GM19023 (cell line): Measurements from ENCODE around the gene DEUP1.
"Not testable (repeated sequence)": the region's sequence is repeated elsewhere in the genome, so short reads cannot be mapped to it uniquely, and the experiment has no call there.

Experiments used
- ATAC-seq: cut with Tn5 transposase; IDR thresholded peaks from one replicate; pipeline ENCODE4 v1.9.1; 2021; ENCODE audit warnings: mild to moderate bottlenecking, moderate library complexity; ENCODE audit not compliant: unreplicated experiment

The DEUP1 gene

DNA sequence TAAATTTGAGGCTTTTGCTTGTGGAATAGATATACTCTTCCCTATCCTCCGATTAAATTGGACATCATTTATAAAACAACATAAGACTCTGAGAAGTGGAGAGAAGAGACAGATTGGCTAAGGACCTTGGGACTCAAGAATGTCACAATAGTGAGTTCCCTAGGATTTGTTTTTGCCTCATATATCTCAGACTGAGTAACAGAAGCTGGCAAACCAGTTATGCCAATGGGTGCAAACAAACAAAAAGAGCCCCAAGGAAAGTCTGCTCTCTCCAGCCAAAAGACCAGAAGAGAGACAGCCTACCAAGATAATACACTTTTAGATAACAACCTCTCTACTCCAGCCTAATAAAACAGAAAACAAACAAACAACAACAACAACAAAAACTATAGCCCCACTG lies 28.9 kb downstream of the DEUP1 start:
- ATAC-seq: no peak

DNA sequence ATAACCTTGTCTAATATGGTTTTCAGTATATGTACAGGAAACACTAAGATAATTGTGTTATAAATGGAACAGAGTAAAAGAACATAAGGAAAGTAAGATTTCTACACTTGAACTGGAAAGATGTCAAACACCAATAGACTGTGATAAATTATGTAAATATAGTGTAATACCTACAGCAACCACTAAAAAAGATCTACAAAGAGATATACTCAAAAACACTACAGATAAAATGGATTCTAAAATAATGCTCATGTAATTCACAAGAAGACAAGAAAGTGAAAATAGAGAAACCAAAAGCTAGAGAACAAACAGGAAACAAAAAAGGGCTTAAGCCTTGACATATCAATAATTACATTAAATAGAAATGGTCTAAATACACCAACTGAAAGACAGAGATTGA lies 30.9 kb downstream of the DEUP1 start:
- no peak for ATAC-seq

- no peak for ATAC-seq
Observed at GRCh38 chr11:93368022-93368421, 37.5 kb downstream of the DEUP1 start.

GRCh38 chr11:93370260-93370659 lies 39.7 kb downstream of the DEUP1 start:
- no peak for ATAC-seq

GRCh38 chr11:93389737-93390136 lies 59.2 kb downstream of the DEUP1 start:
- ATAC-seq: no peak

- ATAC-seq: no peak
Observed at GRCh38 chr11:93392867-93393266, 62.3 kb downstream of the DEUP1 start.

- no peak for ATAC-seq
Observed at GRCh38 chr11:93393386-93393785, 62.8 kb downstream of the DEUP1 start.

DNA sequence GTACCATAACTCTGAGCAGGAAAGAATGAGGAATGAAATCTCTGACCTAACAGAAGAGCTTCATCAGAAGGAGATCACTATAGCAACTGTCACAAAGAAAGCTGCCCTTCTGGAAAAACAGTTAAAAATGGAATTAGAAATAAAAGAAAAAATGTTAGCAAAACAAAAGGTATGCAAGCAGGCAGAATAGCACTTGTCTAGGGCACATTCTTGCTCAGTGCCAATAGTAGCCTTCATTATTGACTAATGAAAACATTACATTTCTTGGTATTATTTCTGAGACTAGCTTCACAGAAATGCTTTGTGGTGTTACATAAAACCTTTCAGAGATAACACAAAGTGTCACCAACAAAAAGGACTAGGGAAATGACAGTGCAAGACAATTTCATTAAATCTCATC lies 63.9 kb downstream of the DEUP1 start:
- ATAC-seq: no peak

DNA sequence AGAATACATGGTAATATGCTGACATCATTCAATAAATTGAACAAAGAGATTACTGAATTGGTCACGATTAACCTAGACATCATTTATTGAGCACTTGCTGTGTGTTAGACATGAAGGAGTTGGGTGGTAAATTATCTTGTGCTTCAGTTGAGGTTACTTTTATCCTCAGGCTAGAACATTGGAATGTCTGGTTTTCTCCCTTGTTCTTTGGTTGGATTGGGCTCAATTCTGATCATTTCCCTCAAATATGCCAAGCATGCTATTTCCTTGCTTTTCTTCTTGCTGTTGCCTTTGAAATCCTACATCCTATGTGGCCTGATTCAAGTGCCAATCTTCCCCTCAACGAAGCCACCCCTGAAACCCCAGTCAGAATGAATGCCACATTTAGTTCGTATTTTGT lies 65.8 kb downstream of the DEUP1 start:
- no peak for ATAC-seq

- no peak for ATAC-seq
Observed at GRCh38 chr11:93403930-93404329, 73.4 kb downstream of the DEUP1 start.

DNA sequence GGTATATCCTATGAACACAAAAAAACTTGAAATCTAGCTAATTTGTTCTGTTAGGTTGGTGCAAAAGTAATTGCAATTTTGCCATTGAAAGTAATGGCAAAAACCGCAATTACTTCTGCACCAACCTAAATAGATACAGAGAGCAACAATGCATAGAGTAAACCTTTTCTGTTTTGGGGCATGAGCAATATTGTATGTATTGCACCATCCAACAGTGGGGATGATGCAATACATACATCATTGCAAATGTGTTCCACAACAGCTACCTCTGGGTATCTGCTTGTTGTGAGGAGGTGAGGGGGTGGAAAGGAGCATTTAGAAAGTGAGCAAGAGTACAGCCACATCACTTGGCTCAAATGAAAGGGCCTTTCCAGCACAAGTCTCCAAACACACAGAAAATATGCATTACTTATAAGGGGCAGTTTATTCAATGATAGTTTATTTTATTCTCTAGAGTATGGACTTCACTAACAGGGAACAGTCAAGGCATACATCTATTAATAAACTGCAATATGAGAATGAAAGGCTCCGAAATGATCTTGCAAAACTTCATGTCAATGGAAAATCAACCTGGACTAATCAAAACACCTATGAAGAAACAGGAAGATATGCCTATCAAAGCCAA lies 77.3 kb downstream of the DEUP1 start:
- ATAC-seq: no peak

DNA sequence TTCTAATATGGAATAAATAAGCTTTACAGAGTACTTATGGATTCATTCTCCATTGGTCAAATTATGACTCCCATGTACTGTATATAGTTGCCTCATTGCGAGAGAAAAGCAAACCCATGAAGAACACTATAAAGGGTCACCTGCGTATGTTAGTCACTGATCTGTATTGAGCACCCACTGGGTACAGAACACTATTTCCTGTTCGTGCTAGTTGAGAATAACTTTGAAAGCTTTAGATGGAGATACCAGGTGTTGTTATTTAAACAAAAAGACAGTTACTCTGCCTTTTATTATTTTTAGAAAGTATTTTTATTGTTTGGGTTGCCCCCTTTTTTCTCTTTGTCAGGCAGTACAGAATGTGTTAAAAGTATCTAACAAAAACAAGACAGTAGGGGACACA lies 79.9 kb downstream of the DEUP1 start:
- ATAC-seq: no peak

DNA sequence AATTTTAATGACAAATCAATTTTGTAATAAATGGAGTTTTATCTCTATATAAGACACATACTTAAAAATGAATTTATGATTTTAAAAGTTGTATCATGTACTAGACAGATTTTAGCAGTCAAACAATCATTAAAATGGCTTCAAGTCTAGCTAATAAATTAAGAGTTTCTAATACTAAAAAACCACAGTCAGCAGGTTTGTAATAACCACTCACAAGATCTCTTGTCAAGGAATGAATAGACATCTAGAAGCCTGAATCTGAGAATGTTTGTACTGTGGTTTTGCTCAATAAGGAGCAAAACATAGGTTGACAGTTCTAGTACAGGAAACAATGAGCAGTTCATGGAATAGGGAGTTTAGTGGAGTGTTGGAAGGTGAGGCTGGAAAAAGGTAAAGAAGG lies 81.2 kb downstream of the DEUP1 start:
- no peak for ATAC-seq

DNA sequence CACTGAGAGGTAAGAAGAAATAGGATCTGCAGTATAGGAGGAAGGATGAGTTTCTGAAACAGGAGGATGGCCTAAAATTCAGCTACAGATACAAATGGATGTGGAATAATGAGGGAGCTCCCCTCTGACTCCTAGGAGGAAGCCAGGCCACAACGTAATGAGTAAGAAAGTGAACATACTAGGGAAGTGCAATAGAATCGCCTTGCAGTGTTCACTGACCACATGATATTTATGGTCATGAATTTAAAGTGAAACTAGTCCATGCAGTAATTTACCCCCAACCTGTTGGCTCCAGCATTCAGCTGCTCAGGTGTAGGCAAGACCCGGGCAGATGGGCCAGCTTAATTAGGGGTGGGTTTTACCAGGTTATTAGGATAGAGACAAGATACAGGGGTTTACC lies 101.7 kb downstream of the DEUP1 start:
- no peak for ATAC-seq

GRCh38 chr11:93443232-93443631 lies 112.7 kb downstream of the DEUP1 start:
- ATAC-seq: not testable (repeated sequence)

DNA sequence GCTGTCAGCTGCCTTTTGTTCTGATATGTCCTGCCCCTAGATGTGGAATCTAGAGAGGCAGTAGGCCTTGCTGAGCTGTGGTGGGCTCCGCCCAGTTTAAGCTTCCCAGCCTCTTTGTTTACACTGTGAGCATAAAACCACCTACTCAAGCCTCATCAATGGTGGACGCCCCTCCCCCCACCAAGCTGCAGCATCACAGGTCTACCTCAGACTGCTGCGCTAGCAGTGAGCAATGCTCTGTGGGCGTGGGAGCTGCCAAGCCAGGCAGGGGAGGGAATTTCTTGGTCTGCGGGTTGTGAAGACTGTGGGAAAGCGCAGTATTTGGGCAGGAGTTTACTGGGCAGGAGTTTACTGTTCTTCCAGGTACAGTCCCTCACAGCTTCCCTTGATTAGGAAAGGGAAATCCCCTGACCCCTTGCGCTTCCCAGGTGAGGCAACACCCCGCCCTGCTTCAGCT lies 114.1 kb downstream of the DEUP1 start:
- no peak for ATAC-seq

DNA sequence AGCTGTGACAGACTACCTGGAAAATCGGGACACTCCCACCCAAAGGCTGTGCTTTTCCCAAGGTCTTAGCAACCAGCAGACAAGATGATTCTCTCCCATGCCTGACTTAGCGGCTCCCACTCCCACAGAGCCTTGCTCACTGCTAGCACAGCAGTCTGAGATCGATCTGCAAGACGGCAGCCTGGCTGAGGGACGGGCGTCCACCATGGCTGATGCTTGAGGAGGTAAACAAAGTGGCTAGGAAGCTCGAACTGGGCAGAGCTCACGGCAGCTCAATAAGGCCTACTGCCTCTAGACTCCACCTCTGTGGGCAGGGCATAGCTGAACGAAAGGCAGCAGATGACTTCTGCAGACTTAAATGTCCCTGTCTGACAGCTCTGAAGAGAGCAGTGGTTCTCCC lies 127.7 kb downstream of the DEUP1 start:
- no peak for ATAC-seq

DNA sequence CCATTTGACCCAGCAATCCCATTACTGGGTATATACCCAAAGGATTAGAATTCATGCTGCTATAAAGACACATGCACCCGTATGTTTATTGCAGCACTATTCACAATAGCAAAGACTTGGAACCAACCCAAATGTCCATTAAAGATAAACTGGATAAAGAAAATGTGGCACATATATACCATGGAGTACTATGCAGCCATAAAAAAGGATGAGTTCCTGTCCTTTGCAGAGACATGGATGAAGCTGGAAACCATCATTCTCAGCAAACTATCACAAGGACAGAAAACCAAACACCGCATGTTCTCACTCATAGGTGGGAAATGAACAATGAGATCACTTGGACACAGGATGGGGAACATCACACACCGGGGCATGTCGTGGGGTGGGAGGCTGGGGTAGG lies 133.1 kb downstream of the DEUP1 start:
- ATAC-seq: not testable (repeated sequence)

- no peak for ATAC-seq
Observed at GRCh38 chr11:93464927-93465540, 134.5 kb downstream of the DEUP1 start.

- no peak for ATAC-seq
Observed at GRCh38 chr11:93467054-93467453, 136.5 kb downstream of the DEUP1 start.

DNA sequence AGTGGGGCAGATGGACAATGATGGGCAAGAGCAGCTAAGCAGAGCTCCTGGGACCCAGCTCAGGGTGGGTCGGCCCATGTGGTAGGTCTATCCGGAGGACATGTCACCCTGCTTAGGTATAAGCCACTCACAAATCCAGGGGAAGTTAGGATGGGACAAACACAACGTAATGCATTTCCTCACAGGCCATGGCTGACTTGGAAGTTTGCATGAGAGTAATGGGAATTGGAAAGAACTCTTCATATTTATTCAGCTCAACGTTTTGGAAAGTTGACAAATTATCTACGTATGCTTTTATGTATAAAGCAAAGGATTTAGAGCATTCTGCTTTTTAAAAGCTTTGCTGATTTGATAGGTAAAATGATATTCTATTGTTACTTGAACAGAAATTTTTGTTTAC lies 137.7 kb downstream of the DEUP1 start:
- no peak for ATAC-seq

DNA sequence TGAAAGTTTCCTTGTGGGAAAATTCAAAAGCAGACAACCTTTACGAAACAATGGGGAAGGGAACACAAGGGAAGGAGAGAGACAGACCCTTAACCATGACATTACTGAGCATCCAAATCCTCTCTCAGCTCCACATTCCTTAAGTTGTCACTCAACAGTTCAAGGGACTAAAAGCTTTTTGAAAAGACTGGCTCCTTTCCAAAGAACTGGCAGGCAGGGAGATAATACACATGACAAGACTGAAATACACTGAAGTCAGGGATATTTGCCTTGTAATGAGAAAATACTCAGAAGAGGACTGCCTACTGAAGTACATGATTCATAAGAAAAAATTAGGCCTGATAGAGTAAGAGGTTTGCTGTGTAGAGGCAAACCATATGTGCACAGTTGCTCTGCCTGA lies 143.6 kb downstream of the DEUP1 start:
- ATAC-seq: no peak

GRCh38 chr11:93476796-93477195 lies 146.3 kb downstream of the DEUP1 start:
- ATAC-seq: no peak
